Hematopoietic multipotent progenitor cell treated with erythropoietin and hydrocortisone succinate and interleukin-3 and kit ligand, for 15 days (in vitro differentiated cells): ENCODE measurements around the gene IL20RB.
"Not testable (repeated sequence)": the region's sequence is repeated elsewhere in the genome, so short reads cannot be mapped to it uniquely, and the experiment has no call there.

ENCODE experiments used
- DNase-seq: peaks from one replicate; pipeline ENCODE4 v3.0.0-alpha.2; 2015; ENCODE audit warnings: low spot score

The IL20RB gene

DNA sequence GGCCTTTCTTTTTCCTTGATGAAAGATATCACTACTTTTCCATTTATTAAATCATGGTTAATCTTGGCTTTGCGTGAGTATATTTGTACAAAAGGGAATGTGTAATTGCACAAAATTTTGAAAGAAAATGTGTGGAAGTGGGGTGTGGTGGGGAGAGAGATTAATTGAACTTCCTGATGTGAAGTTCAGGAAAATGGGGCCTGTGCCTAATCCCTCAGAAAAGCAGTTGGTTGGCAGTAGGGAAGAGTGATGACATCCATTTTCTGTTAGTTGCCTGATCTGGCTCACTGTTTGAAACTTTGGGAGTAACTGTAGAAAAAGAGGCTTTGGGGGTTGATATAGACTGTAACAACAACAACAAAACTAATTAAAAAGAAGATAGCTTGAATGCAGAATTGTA is 10.8 kb upstream of the IL20RB start:
- DNase-seq: no peak

GRCh38 chr3:136947477-136947876 is 10.3 kb upstream of the IL20RB start:
- no peak for DNase-seq

GRCh38 chr3:136949146-136949545 is 8.6 kb upstream of the IL20RB start:
- no peak for DNase-seq

GRCh38 chr3:136949708-136950107 is 8.1 kb upstream of the IL20RB start:
- DNase-seq: no peak

- no peak for DNase-seq
Measured at GRCh38 chr3:136950623-136951022, 7.2 kb upstream of the IL20RB start.

DNA sequence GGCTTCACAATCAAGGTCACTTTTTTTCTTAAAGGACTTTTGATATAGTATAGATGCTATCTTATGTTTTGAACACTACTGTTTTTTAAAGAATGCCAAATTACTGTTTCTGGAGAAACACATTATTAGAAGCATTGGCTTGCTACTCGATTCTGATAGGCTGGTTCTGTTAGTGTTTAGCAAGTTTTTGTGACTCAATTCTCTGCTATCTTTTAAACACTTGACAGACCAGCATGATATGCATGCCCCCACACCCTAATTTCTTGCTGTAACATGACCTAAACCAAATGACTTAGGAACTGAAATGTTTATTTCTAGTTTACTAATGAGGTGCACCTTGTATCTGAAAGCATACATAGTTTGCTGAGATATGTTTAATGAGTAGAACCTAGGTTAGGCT is 5.5 kb upstream of the IL20RB start:
- DNase-seq: no peak

- DNase-seq: no peak
Measured at GRCh38 chr3:136954251-136954650, 3.5 kb upstream of the IL20RB start.

DNA sequence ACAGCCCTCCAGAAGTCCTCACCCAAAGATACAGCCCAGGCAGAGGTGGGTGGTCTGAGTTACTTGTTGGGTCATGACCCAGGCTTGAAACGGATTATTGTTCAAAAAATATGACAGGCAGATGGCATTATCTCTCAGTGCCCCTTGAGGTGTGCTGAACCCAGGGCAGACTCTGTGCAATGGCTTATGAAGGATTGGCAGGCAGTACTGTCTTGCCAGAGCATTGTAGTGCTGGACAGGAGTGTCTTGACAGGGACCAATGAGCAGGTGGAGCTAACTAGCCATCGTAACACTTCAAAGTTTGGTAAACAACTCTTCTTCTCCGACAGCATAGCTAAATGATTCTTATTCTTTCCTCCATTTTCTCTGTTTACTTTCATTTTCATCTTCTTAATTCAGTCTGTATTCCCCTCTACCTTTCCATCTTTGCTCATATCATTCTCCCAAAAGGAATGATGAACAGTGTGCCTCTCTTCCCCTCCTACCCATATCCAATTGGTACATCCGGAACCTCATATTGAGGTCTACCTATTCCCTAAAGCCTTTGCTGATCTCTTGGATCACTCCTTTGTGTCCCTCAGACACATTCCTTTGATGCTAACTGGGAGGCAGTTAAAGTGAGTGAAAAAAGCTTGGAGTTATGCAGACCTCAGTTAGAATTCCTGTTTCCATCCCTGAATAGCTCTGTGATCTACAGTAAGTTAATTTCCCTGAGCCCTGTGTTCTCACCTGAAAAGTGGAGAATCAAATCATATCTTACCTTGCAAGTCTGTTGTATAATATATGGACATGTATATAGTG is 2.6 kb upstream of the IL20RB start:
- DNase-seq: no peak

DNA sequence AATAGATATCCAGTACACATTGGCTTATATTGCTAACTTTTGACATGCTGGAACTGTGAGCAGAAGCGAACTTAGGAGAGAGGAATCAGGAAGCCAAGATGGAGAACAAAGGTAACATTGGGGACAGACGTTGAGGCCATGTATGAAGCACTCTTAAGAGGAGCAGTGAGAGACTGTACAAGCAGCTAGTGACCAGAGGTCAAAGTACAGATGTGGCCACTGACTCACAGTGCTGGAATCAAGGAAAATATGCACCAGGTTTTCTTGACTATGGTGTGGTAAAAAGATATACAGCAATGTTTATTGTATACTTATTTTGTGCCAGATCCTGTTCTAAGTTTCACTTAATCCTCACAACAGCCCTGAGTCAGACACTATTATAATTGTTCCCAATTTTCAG is 2.0 kb upstream of the IL20RB start:
- DNase-seq: no peak

- no peak for DNase-seq
Measured at GRCh38 chr3:136956971-136957370, 812 bp upstream of the IL20RB start.

DNA sequence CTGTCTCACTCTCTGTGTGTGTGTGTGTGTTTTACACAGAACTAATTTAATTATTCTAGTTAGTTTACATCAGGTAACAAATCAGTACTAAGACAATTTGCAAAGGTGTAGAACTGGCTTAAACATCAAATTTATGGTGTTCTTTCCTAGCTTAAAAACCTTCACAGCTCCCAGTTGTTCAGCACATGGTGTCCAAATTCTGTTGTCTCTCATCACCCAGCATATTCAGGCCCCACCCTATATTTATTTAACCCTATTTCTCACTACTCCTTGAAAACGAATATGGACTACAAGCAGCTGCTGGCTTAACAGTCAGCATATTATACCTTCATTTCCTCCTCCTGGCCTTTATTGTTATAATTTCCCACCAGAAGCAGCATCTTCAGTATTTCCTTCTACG is 1.2 kb downstream of the IL20RB start:
- no peak for DNase-seq

- no peak for DNase-seq
Measured at GRCh38 chr3:136959599-136959998, 1.8 kb downstream of the IL20RB start.

- no peak for DNase-seq
Measured at GRCh38 chr3:136960838-136961836, 3.4 kb downstream of the IL20RB start.

DNA sequence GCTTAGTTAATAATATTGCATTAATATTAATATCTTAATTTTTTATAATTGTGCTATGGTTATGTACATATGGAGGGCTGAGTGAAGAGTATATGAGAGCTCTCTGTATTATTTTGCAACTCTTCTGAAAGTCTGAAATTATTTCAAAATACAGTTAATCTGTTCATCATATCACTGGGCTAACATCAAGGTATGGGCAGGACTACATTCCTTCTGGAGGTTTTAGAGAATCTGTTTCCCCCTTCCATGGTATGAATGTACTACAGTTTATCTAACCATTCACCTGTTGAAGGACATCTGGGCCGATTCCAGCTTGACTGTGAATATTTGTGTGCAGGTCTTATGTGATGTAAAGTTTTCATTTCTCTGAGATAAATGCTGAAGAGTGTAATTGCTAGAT is 5.1 kb downstream of the IL20RB start:
- DNase-seq: no peak

- DNase-seq: not testable (repeated sequence)
Measured at GRCh38 chr3:136969539-136969938, 11.8 kb downstream of the IL20RB start.

GRCh38 chr3:136973352-136973751 is 15.6 kb downstream of the IL20RB start:
- DNase-seq: no peak

- no peak for DNase-seq
Measured at GRCh38 chr3:136974670-136975069, 16.9 kb downstream of the IL20RB start.

GRCh38 chr3:136979204-136979603 is 21.4 kb downstream of the IL20RB start:
- DNase-seq: no peak

- no peak for DNase-seq
Measured at GRCh38 chr3:136979684-136980083, 21.9 kb downstream of the IL20RB start.

DNA sequence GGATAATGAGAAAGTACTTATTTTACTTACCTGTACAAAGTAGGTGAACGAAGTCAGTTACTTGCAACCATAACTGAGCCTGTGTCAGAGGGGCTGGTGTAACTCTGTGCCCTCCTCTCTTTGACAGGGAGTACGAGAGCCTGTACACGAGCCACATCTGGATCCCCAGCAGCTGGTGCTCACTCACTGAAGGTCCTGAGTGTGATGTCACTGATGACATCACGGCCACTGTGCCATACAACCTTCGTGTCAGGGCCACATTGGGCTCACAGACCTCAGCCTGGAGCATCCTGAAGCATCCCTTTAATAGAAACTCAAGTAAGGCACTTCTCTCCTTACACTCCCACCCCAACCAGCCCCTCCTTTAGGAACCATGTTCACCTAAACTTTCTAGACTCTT is 24.2 kb downstream of the IL20RB start:
- no peak for DNase-seq

DNA sequence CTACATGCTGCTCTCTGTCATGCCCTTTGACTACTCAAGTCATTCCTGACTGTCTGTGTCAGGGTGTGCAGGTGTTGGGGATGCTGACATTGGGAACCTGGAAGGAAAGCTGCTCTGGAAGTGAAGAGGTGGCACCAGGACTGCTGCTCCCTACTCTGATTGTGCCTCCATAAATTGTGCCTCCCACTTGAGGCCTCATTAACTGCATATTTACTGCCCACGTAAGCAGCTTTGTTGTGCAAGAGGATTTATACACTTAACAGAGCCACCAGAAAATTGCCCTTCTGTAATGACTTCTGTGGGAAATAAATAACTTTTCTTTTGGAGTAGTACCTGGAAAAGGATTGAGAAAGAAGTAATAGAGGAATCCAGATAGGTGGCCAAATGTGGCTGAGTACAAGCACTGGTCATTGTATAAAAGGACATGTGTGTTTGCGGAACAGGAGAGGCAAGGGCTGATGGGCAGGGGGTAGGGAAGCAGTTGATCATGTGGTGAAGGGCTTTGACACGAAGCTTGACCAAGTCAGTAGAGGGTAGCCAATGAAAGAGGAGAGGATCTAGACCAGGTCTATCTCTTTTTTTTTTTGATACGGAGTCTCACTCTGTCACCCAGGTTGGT is 24.8 kb downstream of the IL20RB start:
- no peak for DNase-seq

DNA sequence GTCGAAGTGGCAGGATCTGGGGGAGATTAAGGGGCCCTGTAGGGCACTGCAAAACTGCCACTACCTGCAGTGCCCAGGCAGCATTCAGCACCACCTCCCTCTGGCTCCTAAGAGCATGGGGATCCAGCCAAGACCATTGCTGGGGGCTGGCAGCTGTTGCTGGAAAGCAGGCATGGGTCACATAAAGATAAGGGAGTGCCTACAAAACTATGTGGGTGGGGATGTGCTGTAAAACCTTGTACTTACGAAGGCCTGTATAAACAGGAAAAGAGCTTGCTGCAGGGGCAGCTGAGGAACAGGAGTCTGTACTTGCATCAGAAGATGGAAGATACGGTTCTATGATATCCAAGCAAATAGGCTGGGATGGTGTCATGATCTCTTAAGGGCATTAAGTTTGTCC is 27.1 kb downstream of the IL20RB start:
- no peak for DNase-seq
